ENCODE data around the gene INPP5A.

The INPP5A gene

GRCh38 chr10:132714096-132714985 is 176.8 kb downstream of the INPP5A start (continued):
- TF ChIP-seq CREB5 (CRISPR knock-in tag; IDR thresholded peaks at IDR 0.05; ENCODE audit: low read depth): no peak
- TF ChIP-seq ZNF8 (CRISPR knock-in tag; IDR thresholded peaks at IDR 0.05): no peak
- TF ChIP-seq ZFP3 (CRISPR knock-in tag; IDR thresholded peaks at IDR 0.05): no peak
- no peak for TF ChIP-seq PPARA (CRISPR knock-in tag; IDR thresholded peaks at IDR 0.05; ENCODE audit: borderline replicate concordance)
- TF ChIP-seq POU6F1 (CRISPR knock-in tag; IDR thresholded peaks at IDR 0.05; ENCODE audit: borderline replicate concordance, low read depth): no peak
- no peak for TF ChIP-seq ARNTL (CRISPR knock-in tag; IDR thresholded peaks at IDR 0.05; ENCODE audit: borderline replicate concordance, low read depth)
- no peak for TF ChIP-seq ESRRG (CRISPR knock-in tag; IDR thresholded peaks at IDR 0.05)
- no peak for TF ChIP-seq OSR1 (CRISPR knock-in tag; IDR thresholded peaks at IDR 0.05)
- TF ChIP-seq ISL1 (CRISPR knock-in tag; IDR thresholded peaks at IDR 0.05): no peak

- ATAC-seq: no peak
- TF ChIP-seq CSRNP3 (CRISPR knock-in tag; IDR thresholded peaks at IDR 0.05) (no peak), ZNF565 (CRISPR knock-in tag; conservative IDR thresholded peaks at IDR 0.05; ENCODE audit: low read depth) (no peak)
Observed at GRCh38 chr10:132714986-132715775, 177.6 kb downstream of the INPP5A start.

- ATAC-seq: no peak
- TF ChIP-seq POU6F1 (CRISPR knock-in tag; IDR thresholded peaks at IDR 0.05; ENCODE audit: borderline replicate concordance, low read depth) (no peak), ARNTL (CRISPR knock-in tag; IDR thresholded peaks at IDR 0.05; ENCODE audit: borderline replicate concordance, low read depth) (no peak), TCF4 (CRISPR knock-in tag; IDR thresholded peaks at IDR 0.05; ENCODE audit: borderline replicate concordance) (no peak), ZNF565 (CRISPR knock-in tag; conservative IDR thresholded peaks at IDR 0.05; ENCODE audit: low read depth) (no peak), ZNF8 (CRISPR knock-in tag; IDR thresholded peaks at IDR 0.05) (no peak), CREB5 (CRISPR knock-in tag; IDR thresholded peaks at IDR 0.05; ENCODE audit: low read depth) (no peak), ISL1 (CRISPR knock-in tag; IDR thresholded peaks at IDR 0.05) (no peak), ZFP3 (CRISPR knock-in tag; IDR thresholded peaks at IDR 0.05) (no peak), PPARA (CRISPR knock-in tag; IDR thresholded peaks at IDR 0.05; ENCODE audit: borderline replicate concordance) (no peak)
Observed at GRCh38 chr10:132715776-132716680, 178.4 kb downstream of the INPP5A start.

GRCh38 chr10:132716691-132717490 is 179.3 kb downstream of the INPP5A start:
- no peak for ATAC-seq
- TF ChIP-seq ARNTL (CRISPR knock-in tag; IDR thresholded peaks at IDR 0.05; ENCODE audit: borderline replicate concordance, low read depth) (no peak), PPARA (CRISPR knock-in tag; IDR thresholded peaks at IDR 0.05; ENCODE audit: borderline replicate concordance) (no peak), TSHZ2 (CRISPR knock-in tag; IDR thresholded peaks at IDR 0.05) (no peak), ZFP3 (CRISPR knock-in tag; IDR thresholded peaks at IDR 0.05) (no peak), ZFP30 (CRISPR knock-in tag; IDR thresholded peaks at IDR 0.05) (no peak), GLIS3 (CRISPR knock-in tag; IDR thresholded peaks at IDR 0.05) (no peak), ESRRG (CRISPR knock-in tag; IDR thresholded peaks at IDR 0.05) (no peak), TCF4 (CRISPR knock-in tag; IDR thresholded peaks at IDR 0.05; ENCODE audit: borderline replicate concordance) (no peak), SNAI2 (CRISPR knock-in tag; IDR thresholded peaks at IDR 0.05) (no peak), CSRNP3 (CRISPR knock-in tag; IDR thresholded peaks at IDR 0.05) (no peak)

Measured in SK-N-SH treated with all-trans-retinoic acid at 6 μM for 48 hours (cell line).